ENCODE data around the gene STAT4. TPM values are rescaled to one million over a fixed set of nuclear protein-coding genes. Genes with fewer than 3 reads are reported as not detected.

Gene STAT4
- total RNA-seq, 1 donor from 2014 or later: 8.0 TPM

GRCh38 chr2:190990132-190990531 lies 160.7 kb downstream of the STAT4 start:
- Histone ChIP-seq H3K27ac (no peak overlapping the region), H3K27me3 (no peaks in the 10 kb centered on the region), H3K36me3 (peaks cover 100% of the 10 kb centered on the region), H3K4me3 (no peak overlapping the region), H3K4me1 (no peaks in the 10 kb centered on the region), H3K9me3 (no peaks in the 10 kb centered on the region)
- DNase-seq (no peak), ATAC-seq (no peak)
- TF ChIP-seq CTCF (IDR thresholded peaks at IDR 0.05): no peak
- intact Hi-C loops (cut with DNase I): no loop called here

- intact Hi-C loops (cut with DNase I): loop anchor here (10.0 kb wide), 1 partner anchor 54 kb away; no protein-coding TSS in a partner anchor
- no peak for TF ChIP-seq CTCF (IDR thresholded peaks at IDR 0.05)
- DNase-seq (no peak), ATAC-seq (no peak)
- H3K4me3 ChIP-seq: no peak overlapping the region
- H3K27ac ChIP-seq: no peak overlapping the region
- no peaks in the 10 kb centered on the region for H3K27me3 ChIP-seq
- no peaks in the 10 kb centered on the region for H3K9me3 ChIP-seq
- H3K4me1 ChIP-seq: no peaks in the 10 kb centered on the region
- peaks cover 100% of the 10 kb centered on the region for H3K36me3 ChIP-seq
These were observed 161.9 kb downstream of the STAT4 start for GRCh38 chr2:190988910-190989309.

DNA sequence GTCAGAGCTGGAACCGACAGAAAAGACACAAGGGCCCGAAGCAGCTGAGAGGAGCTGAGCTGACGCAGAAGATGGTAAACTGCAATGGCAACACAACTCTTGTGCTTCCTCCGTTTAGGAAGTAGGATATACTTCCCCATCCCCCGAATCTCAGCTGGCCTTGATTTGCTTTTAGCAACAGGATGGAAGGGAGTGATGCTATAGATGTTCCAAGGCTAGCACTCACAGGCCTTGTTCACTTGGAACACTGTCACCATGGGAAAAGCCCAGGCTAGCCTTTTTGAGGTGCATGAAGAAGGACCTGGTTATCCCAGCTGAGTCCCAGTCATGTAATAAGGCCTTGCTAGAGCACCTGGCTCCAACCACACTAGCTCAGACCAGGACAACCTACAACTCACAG lies 162.9 kb downstream of the STAT4 start:
- no peaks in the 10 kb centered on the region for H3K4me1 ChIP-seq
- no peak for ATAC-seq
- intact Hi-C loops (cut with DNase I): loop anchor here (10.0 kb wide), 1 partner anchor 53 kb away; no protein-coding TSS in a partner anchor
- no peaks in the 10 kb centered on the region for H3K27me3 ChIP-seq
- H3K4me3 ChIP-seq: no peak overlapping the region
- H3K36me3 ChIP-seq: peaks cover 100% of the 10 kb centered on the region
- no peak for TF ChIP-seq CTCF (IDR thresholded peaks at IDR 0.05)
- no peak overlapping the region for H3K27ac ChIP-seq
- H3K9me3 ChIP-seq: no peaks in the 10 kb centered on the region
- no peak for DNase-seq

DNA sequence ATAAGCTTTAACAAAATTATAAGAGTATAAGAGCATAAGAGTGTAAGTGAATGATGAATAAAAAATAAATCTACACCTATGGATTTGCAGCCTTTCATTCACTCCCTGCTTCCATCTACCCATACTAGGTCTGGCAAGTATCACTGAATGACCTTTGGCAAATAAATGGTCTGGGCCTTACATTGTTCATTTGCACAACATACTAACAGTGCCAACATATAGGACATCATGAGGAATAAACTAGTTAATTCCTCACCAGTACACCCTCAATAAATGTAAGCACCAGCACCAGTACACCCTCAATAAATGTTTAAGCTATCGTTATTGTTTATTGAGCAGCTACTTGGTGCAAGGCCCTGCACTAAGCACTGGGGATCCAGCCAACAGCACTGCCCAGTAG lies 163.7 kb downstream of the STAT4 start:
- TF ChIP-seq CTCF (IDR thresholded peaks at IDR 0.05): no peak
- no peak for DNase-seq
- no peak overlapping the region for H3K27ac ChIP-seq
- H3K9me3 ChIP-seq: no peaks in the 10 kb centered on the region
- intact Hi-C loops (cut with DNase I): loop anchor here (10.0 kb wide), 1 partner anchor 52 kb away; no protein-coding TSS in a partner anchor
- no peaks in the 10 kb centered on the region for H3K27me3 ChIP-seq
- no peak for ATAC-seq
- no peak overlapping the region for H3K4me3 ChIP-seq
- peaks cover 100% of the 10 kb centered on the region for H3K36me3 ChIP-seq
- no peaks in the 10 kb centered on the region for H3K4me1 ChIP-seq

GRCh38 chr2:190986221-190986953 lies 164.4 kb downstream of the STAT4 start:
- H3K36me3 ChIP-seq: peaks cover 100% of the 10 kb centered on the region
- H3K4me1 ChIP-seq: no peaks in the 10 kb centered on the region
- TF ChIP-seq CTCF (IDR thresholded peaks at IDR 0.05): no peak
- ATAC-seq (no peak), DNase-seq (no peak)
- H3K9me3 ChIP-seq: no peaks in the 10 kb centered on the region
- H3K27me3 ChIP-seq: no peaks in the 10 kb centered on the region
- no peak overlapping the region for H3K4me3 ChIP-seq
- no peak overlapping the region for H3K27ac ChIP-seq
- intact Hi-C loops (cut with DNase I): loop anchor here (10.0 kb wide), 1 partner anchor 52 kb away; no protein-coding TSS in a partner anchor
